Caco-2 (cell line): ENCODE data around the gene RAB1B. TPM values are rescaled to one million over a fixed set of nuclear protein-coding genes. Genes with fewer than 3 reads are reported as not detected.

Experiments
- BruUV-seq: library from RNA; stranded (reverse); fragments of 400-500 nt; replicated peaks from 2 replicates; lab custom pipeline; 2021; lab: Mats Ljungman, UMichigan
- CTCF ChIA-PET: fragments of 300-600 bp; sonication (Branson Sonifier 250); formaldehyde crosslinking; loops from one replicate; lab custom pipeline; 2022; ENCODE audit warnings: antibody characterized with exemption; lab: Charles Lee
- POLR2A ChIA-PET: fragments of 300-600 bp; sonication (Branson Sonifier 250); formaldehyde crosslinking; loops from one replicate; lab custom pipeline; 2022; ENCODE audit warnings: antibody characterized with exemption; lab: Charles Lee
- DNase-seq, 2 experiments: peaks; one replicate each; pipeline versions ENCODE4 v3.0.0 to v3.0.0-alpha.2; 2020 to 2022
- H3K27me3 ChIP-seq: replicated peaks from 2 replicates; pipeline ENCODE4 v1.6.0; 2011; ENCODE audit warnings: low read length; ENCODE audit not compliant: control insufficient read depth, insufficient read depth
- H3K36me3 ChIP-seq: 2 replicates; pipeline ENCODE4 v1.5.1; 2011; ENCODE audit warnings: low read length; ENCODE audit not compliant: control insufficient read depth, insufficient read depth
- H3K4me1 ChIP-seq: fragments of 250-450 bp; sonication (Bioruptor Pico); 2 replicates; pipeline ENCODE4 v1.5.1; 2020; ENCODE audit warnings: mild to moderate bottlenecking
- H3K4me3 ChIP-seq: 2 replicates; pipeline ENCODE4 v1.5.1; 2011; ENCODE audit warnings: low read depth, mild to moderate bottlenecking, control low read depth, low read length
- H3K9me3 ChIP-seq: fragments of 250-450 bp; sonication (Bioruptor Pico); 2 replicates; pipeline ENCODE4 v1.5.1; 2020; ENCODE audit warnings: mild to moderate bottlenecking, moderate library complexity
- H3K27ac Mint-ChIP-seq: one replicate; pipeline ENCODE4 v1.8.0; 2022; ENCODE audit warnings: mixed read lengths; ENCODE audit not compliant: unreplicated experiment
- H3K27me3 Mint-ChIP-seq: one replicate; pipeline ENCODE4 v1.8.0; 2022; ENCODE audit warnings: mixed read lengths; ENCODE audit not compliant: insufficient read depth, unreplicated experiment
- H3K36me3 Mint-ChIP-seq: one replicate; pipeline ENCODE4 v1.8.0; 2022; ENCODE audit warnings: mild to moderate bottlenecking, mixed read lengths; ENCODE audit not compliant: insufficient read depth, unreplicated experiment
- H3K4me1 Mint-ChIP-seq: one replicate; pipeline ENCODE4 v1.8.0; 2022; ENCODE audit warnings: low read depth, mixed read lengths; ENCODE audit not compliant: unreplicated experiment
- H3K4me3 Mint-ChIP-seq: one replicate; pipeline ENCODE4 v1.8.0; 2022; ENCODE audit warnings: mild to moderate bottlenecking, moderate library complexity, mixed read lengths; ENCODE audit not compliant: unreplicated experiment
- H3K9me3 Mint-ChIP-seq: one replicate; pipeline ENCODE4 v1.8.0; 2022; ENCODE audit warnings: mixed read lengths; ENCODE audit not compliant: unreplicated experiment
- CTCF ChIP-seq, 2 experiments: fragments of 200-600 bp in 1 of 2; IDR thresholded peaks; 1 replicate in 1 of 2; 2 replicates in 1 of 2; pipeline versions ENCODE4 v1.5.1 to v1.8.0; 2011 to 2022; ENCODE audit warnings: antibody characterized with exemption in 1 of 2, control low read depth in 1 of 2, inconsistent platforms in 1 of 2, low read depth in 1 of 2, low read length in 1 of 2, mild to moderate bottlenecking in 1 of 2, moderate library complexity in 1 of 2; ENCODE audit not compliant: insufficient read depth in 1 of 2, severe bottlenecking in 1 of 2, unreplicated experiment in 1 of 2
- intact Hi-C: fragments of 100-400 bp; cut with micrococcal nuclease; formaldehyde crosslinking; loops from one replicate; pipeline ENCODE4 v1.10.0; 2022; ENCODE audit not compliant: unreplicated experiment
- total RNA-seq: library from RNA; stranded (reverse); gene quantifications from 2 replicates; pipeline ENCODE4 v1.2.3, GENCODE V29; 2022

RAB1B gene
- total RNA-seq, 1 experiment from 2014 or later = 132 TPM

- peaks cover 22% of the 10 kb centered on the region for H3K4me1 Mint-ChIP-seq
- Histone ChIP-seq H3K4me1 (peaks cover 20% of the 10 kb centered on the region), H3K27me3 (no peaks in the 10 kb centered on the region; the same call in 1 of the 2 replicates), H3K36me3 (no peaks in the 10 kb centered on the region), H3K4me3 (peak overlapping the region; percentile 49), H3K9me3 (no peaks in the 10 kb centered on the region)
- intact Hi-C loops = no loop called here
- H3K9me3 Mint-ChIP-seq = no peaks in the 10 kb centered on the region
- no peak for TF ChIP-seq CTCF (IDR thresholded peaks at IDR 0.05; ENCODE audit: insufficient read depth in 1 of 2, low read depth in 1 of 2, low read length in 1 of 2, severe bottlenecking in 1 of 2, unreplicated experiment in 1 of 2)
- CTCF ChIA-PET = no interaction called here
- H3K27me3 Mint-ChIP-seq = peaks cover 6% of the 10 kb centered on the region
- DNase-seq = peak in 1 of 2 experiments; percentile 50
- peak overlapping the region; percentile 29 for H3K27ac Mint-ChIP-seq
- no TSS peak for BruUV-seq
- H3K4me3 Mint-ChIP-seq = peak overlapping the region; percentile 48
- H3K36me3 Mint-ChIP-seq = peaks cover 27% of the 10 kb centered on the region
- POLR2A ChIA-PET = no interaction called here
These were observed 24.3 kb downstream of the RAB1B start for GRCh38 chr11:66292543-66293332.

GRCh38 chr11:66293352-66293751, 24.9 kb downstream of the RAB1B start:
- intact Hi-C loops = no loop called here
- peak in 1 of 2 experiments; percentile 32 for DNase-seq
- no peak overlapping the region for H3K4me3 ChIP-seq
- peaks cover 6% of the 10 kb centered on the region for H3K27me3 Mint-ChIP-seq
- POLR2A ChIA-PET = no interaction called here
- no peaks in the 10 kb centered on the region for H3K9me3 ChIP-seq
- peak overlapping the region; percentile 41 for H3K4me3 Mint-ChIP-seq
- no peaks in the 10 kb centered on the region for H3K9me3 Mint-ChIP-seq
- peaks cover 15% of the 10 kb centered on the region for H3K4me1 ChIP-seq
- no peaks in the 10 kb centered on the region; the same call in 1 of the 2 replicates for H3K27me3 ChIP-seq
- H3K4me1 Mint-ChIP-seq = peaks cover 22% of the 10 kb centered on the region
- no TSS peak for BruUV-seq
- TF ChIP-seq CTCF (IDR thresholded peaks at IDR 0.05; ENCODE audit: insufficient read depth in 1 of 2, low read depth in 1 of 2, low read length in 1 of 2, severe bottlenecking in 1 of 2, unreplicated experiment in 1 of 2) = no peak
- no peaks in the 10 kb centered on the region for H3K36me3 ChIP-seq
- CTCF ChIA-PET = no interaction called here
- no peak overlapping the region for H3K27ac Mint-ChIP-seq
- peaks cover 24% of the 10 kb centered on the region for H3K36me3 Mint-ChIP-seq

- no peaks in the 10 kb centered on the region for H3K9me3 Mint-ChIP-seq
- peaks cover 6% of the 10 kb centered on the region for H3K27me3 Mint-ChIP-seq
- intact Hi-C loops = no loop called here
- TF ChIP-seq CTCF (IDR thresholded peaks at IDR 0.05; ENCODE audit: insufficient read depth in 1 of 2, low read depth in 1 of 2, low read length in 1 of 2, severe bottlenecking in 1 of 2, unreplicated experiment in 1 of 2) = no peak
- H3K36me3 Mint-ChIP-seq = peaks cover 18% of the 10 kb centered on the region
- Histone ChIP-seq H3K4me3 (no peak overlapping the region), H3K4me1 (peaks cover 15% of the 10 kb centered on the region), H3K36me3 (no peaks in the 10 kb centered on the region), H3K9me3 (no peaks in the 10 kb centered on the region), H3K27me3 (no peaks in the 10 kb centered on the region; the same call in 1 of the 2 replicates)
- H3K4me1 Mint-ChIP-seq = peaks cover 22% of the 10 kb centered on the region
- peak overlapping the region; percentile 41 for H3K4me3 Mint-ChIP-seq
- no TSS peak for BruUV-seq
- H3K27ac Mint-ChIP-seq = no peak overlapping the region
- POLR2A ChIA-PET = no interaction called here
- no peak for DNase-seq
- CTCF ChIA-PET = no interaction called here
These were observed 25.6 kb downstream of the RAB1B start for GRCh38 chr11:66293777-66294625.
